ENCODE data around the gene USP49. TPM values are rescaled to one million over a fixed set of nuclear protein-coding genes. Genes with fewer than 3 reads are reported as not detected.

The USP49 gene
- polyA plus RNA-seq, 5 donors: 8.9 to 15.4 (median 15.0) TPM

GRCh38 chr6:41758641-41759035 lies 136.5 kb downstream of the USP49 start:
- DNase-seq: no peak

DNA sequence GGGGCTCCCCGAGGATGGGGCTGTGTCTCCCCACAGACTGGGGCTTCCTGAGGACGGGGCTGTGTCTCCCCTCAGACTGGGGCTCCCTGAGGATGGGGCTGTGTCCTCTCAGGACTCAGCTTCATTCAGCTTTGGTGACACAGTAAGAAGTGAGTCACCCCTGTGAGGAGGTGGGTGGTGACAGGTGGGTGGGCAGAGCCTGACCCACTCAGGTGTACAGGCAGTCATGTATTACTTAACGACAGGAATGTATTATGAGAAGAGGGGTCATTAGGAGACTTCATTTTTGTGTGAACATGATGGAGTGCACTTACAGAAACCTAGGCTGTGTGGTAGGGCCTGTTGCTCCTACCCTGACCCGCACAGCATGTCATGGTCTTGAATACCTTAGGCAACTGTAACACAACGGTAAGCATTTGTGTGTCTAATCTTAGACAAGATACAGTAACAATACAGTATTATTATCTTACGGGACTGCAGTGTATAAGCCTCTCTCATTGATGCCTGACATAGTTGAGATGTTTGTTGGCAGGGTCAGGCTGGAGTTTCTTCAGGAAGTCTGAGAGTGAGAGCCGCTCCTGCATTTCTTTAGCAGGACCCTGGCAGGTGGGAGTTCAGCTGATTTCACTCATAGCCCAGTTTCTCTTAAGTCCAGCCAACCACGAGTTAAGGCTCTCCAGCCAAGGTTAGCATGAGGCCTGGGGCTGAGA lies 137.1 kb downstream of the USP49 start:
- no peak for DNase-seq

GRCh38 chr6:41757271-41757670 lies 137.9 kb downstream of the USP49 start:
- DNase-seq: no peak

- DNase-seq: no peak
These were observed 138.8 kb downstream of the USP49 start for GRCh38 chr6:41756354-41756753.

GRCh38 chr6:41755895-41756294 lies 139.3 kb downstream of the USP49 start:
- no peak for DNase-seq

- DNase-seq: no peak
These were observed 144.8 kb downstream of the USP49 start for GRCh38 chr6:41750374-41750773.

DNA sequence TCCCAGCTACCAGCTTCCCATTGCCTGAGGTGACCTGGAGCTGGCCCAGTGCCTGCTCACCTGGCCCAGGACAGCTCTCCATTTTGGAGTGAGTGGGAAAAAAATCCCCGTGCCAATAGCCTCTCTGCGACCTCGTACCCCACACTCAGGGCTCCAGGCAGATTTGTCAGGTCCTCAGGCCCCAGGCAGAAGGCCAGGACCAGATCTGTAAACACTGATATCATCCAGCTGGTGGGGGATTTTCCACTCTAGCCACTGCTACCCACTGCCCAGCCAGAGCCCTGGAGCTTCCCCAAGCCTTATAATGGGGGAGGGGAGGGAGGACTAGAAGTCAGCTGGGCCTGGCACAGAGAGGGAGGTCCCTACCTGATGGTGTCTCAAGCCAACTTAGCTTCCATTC lies 146.6 kb downstream of the USP49 start:
- no peak for DNase-seq

DNA sequence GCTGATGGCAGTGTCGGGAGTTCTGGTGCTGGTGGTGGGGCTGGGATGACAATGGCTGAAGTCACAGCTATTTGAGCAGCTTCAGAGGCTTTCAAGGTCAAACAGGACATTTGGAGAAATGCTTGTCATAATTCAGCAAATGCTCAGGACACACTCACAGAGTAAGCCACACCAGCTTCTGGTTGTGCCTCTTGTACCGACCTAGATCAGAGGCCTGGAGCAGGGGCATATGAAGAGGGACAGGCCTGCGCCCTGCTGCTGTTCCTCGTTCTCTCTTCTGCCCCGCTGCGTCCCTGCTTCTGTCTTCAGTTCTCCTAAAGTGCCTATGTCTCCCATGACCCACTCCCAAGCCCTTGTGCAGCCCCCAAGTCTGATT lies 147.1 kb downstream of the USP49 start:
- DNase-seq: no peak

GRCh38 chr6:41747256-41748101 lies 147.7 kb downstream of the USP49 start, which contains the start of gene PGC:
PGC (minus strand) TSS chr6:41747397; CDS start chr6:41747334, 63 bp downstream.
- no peak for DNase-seq

- no peak for DNase-seq
These were observed 149.1 kb downstream of the USP49 start for GRCh38 chr6:41746107-41746506.

- no peak for DNase-seq
These were observed 150.9 kb downstream of the USP49 start for GRCh38 chr6:41744236-41744787.

DNA sequence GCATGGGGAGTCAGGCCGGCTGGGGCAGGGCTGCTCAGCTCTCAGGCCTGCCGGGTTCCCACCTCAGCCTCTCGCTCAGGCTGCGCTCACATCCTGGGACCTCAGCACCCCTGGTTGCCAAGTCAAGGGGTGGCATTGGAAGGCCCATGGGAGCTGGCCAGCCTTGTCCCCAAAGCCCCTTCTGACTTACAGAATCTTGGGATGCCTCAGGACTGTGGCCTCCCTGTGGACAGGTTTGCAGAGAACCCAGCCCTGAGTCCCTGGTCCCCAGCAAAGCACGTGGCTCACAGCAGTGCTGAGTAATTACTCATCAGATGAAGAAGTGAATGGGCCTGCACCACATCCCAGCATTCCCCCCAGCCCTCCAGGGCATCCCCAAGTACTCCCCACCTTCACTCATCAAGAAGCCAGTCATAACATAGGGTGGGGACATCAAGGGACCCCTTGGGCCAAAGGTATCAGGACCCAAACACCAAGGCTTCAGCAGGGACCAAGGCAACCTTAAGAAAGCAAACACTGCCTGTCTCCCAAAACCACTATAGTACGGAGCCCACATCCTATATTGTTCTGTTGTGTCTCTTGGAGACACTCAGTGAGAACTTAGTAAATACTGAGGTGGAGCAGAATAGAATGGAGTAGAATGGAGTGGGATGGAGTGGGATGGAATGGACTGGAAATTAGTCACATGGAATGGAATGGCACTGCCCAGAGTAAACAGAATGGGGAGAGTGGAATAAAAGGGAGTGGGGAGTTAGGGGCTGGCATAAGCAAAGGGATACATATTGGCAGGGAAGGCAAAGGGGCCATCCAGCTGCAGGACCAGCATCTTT lies 151.6 kb downstream of the USP49 start:
- DNase-seq: no peak

DNA sequence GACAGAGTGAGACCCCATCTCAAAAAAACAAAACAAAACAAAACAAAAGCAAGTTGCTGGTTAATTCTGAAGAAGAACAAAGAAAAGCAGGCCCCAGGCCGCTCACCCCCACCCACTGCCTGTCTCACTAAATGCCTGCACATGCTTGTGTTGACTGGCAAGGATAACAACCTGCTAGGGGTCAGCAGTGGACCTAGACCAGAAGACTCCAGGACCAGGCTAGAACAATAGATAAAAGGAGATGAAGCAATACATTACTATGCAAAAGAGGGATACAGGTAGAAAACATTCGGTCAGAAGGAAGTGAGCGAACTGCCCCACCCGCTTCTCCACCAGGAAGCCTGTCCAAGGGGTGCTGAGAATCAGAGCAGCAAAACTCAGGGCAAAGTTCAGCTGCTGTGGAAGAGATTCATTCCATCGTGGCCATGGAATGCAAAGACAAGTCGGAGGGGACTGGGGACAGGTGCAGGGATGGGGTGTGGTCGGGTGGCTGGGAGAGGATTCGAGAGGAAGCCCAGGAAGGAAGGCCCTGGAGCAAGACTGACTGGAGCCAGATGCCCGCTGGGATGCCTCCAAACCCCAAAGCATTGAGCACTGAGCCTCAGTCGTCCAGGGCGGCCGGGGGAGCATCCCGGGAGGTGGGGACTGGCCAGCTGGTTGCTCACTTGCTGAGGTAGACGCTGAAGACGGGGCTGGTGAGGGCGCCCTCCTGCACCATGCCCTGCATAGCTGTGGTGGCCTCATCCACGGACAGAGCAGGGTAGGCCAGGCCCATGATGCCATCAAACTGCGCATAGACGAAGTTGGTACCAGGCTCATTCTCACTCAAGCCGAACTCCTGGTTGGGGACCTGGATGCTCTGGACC lies 153.3 kb downstream of the USP49 start:
- DNase-seq: no peak

GRCh38 chr6:41740366-41741162 lies 154.6 kb downstream of the USP49 start:
- no peak for DNase-seq

Other genes with a start within 250 kb of the USP49 start
- gene TFEB, start 159.8 kb downstream of the USP49 start, polyA plus RNA-seq (ENCODE audit: insufficient read depth in 1 of 5, insufficient read length in 5 of 5, low replicate concordance in 1 of 5): 10 to 100 TPM in 2 of 5 donors, 1 to 10 TPM in 3; 5.7 to 14.8 (median 9.2) TPM
- gene PGC, start 148.0 kb downstream of the USP49 start, polyA plus RNA-seq (ENCODE audit: insufficient read depth in 1 of 5, insufficient read length in 5 of 5, low replicate concordance in 1 of 5): 10 to 100 TPM in 1 of 5 donors, 1 to 10 TPM in 4; 5.4 to 10.5 (median 6.6) TPM
- 10 to 100 TPM in 2 of 5 donors, 1 to 10 TPM in 3; 6.3 to 12.3 (median 9.2) TPM for gene FRS3, start 115.5 kb downstream of the USP49 start, polyA plus RNA-seq (ENCODE audit: insufficient read depth in 1 of 5, insufficient read length in 5 of 5, low replicate concordance in 1 of 5)
- gene PRICKLE4, start 114.6 kb downstream of the USP49 start, polyA plus RNA-seq (ENCODE audit: insufficient read depth in 1 of 5, insufficient read length in 5 of 5, low replicate concordance in 1 of 5): 10 to 100 TPM in 3 of 5 donors, 1 to 10 TPM in 2; 6.1 to 20.5 (median 11.2) TPM
- 100 to 1,000 TPM; 191 to 229 (median 205) TPM for gene TOMM6, start 107.7 kb downstream of the USP49 start, polyA plus RNA-seq (ENCODE audit: insufficient read depth in 1 of 5, insufficient read length in 5 of 5, low replicate concordance in 1 of 5)
- gene MED20, start 25.8 kb upstream of the USP49 start, polyA plus RNA-seq (ENCODE audit: insufficient read depth in 1 of 5, insufficient read length in 5 of 5, low replicate concordance in 1 of 5): 10 to 100 TPM; 24.7 to 34.9 (median 30.2) TPM
- 10 to 100 TPM; 20.7 to 27.6 (median 23.5) TPM for gene BYSL, start 26.1 kb upstream of the USP49 start, polyA plus RNA-seq (ENCODE audit: insufficient read depth in 1 of 5, insufficient read length in 5 of 5, low replicate concordance in 1 of 5)
- 10 to 100 TPM; 34.3 to 57.6 (median 41.0) TPM for gene CCND3, start 46.4 kb upstream of the USP49 start, polyA plus RNA-seq (ENCODE audit: insufficient read depth in 1 of 5, insufficient read length in 5 of 5, low replicate concordance in 1 of 5)
- gene TAF8, start 155.1 kb upstream of the USP49 start, polyA plus RNA-seq (ENCODE audit: insufficient read depth in 1 of 5, insufficient read length in 5 of 5, low replicate concordance in 1 of 5): 10 to 100 TPM; 19.1 to 26.7 (median 26.3) TPM
- gene C6orf132, start 247.2 kb upstream of the USP49 start, polyA plus RNA-seq (ENCODE audit: insufficient read depth in 1 of 5, insufficient read length in 5 of 5, low replicate concordance in 1 of 5): 1 to 10 TPM; 2.3 to 3.2 (median 2.9) TPM